Stimulated activated CD4-positive, alpha-beta T cell treated with anti-CD3 and anti-CD28 coated beads, Interleukin-4, amount 100 ng/mL, for 24 hours (primary cell): Measurements from ENCODE around the gene ANKRD40.
"Not testable (repeated sequence)": the region's sequence is repeated elsewhere in the genome, so short reads cannot be mapped to it uniquely, and the experiment has no call there.

ENCODE experiments used
- DNase-seq: peaks from one replicate; pipeline ENCODE4 v3.0.0-alpha.2; 2020

Gene ANKRD40

DNA sequence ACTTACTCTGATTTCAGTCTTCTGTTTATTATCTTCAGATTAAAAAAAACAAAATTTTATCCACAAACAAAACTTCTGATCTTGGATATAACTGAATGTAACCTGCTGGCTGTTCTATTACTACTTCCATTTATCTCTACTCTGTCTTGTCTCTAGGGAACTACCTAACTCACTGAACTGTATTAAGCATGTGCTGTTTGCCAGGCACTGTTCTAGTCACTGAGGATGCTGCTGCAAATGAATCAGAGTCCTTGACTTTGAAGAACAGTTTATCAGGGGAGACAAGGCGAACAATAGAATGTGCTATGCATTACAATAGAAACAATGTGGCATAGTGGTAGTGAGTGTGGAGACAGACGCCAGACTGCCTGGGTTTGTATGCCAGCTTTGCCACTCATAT lies 2.3 kb upstream of the ANKRD40 start:
- DNase-seq: no peak

DNA sequence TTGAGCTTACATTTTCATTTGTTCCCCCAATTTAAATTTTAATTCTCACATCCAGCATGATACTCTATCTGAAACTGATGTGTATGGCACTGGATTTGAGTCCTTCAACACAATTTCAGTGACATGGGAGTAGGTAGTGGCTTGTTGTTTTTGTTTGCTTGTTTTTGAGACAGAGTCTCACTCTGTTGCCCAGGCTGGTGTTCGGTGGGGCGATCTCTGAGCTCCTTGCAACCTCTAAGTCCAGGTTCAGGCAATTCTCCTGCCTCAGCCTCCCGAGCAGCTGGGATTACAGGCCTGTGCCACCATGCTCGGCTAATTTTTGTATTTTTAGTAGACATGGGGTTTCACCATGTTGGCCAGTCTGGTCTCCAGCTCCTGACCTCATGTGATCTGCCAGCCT lies 1.3 kb upstream of the ANKRD40 start:
- not testable (repeated sequence) for DNase-seq

DNA sequence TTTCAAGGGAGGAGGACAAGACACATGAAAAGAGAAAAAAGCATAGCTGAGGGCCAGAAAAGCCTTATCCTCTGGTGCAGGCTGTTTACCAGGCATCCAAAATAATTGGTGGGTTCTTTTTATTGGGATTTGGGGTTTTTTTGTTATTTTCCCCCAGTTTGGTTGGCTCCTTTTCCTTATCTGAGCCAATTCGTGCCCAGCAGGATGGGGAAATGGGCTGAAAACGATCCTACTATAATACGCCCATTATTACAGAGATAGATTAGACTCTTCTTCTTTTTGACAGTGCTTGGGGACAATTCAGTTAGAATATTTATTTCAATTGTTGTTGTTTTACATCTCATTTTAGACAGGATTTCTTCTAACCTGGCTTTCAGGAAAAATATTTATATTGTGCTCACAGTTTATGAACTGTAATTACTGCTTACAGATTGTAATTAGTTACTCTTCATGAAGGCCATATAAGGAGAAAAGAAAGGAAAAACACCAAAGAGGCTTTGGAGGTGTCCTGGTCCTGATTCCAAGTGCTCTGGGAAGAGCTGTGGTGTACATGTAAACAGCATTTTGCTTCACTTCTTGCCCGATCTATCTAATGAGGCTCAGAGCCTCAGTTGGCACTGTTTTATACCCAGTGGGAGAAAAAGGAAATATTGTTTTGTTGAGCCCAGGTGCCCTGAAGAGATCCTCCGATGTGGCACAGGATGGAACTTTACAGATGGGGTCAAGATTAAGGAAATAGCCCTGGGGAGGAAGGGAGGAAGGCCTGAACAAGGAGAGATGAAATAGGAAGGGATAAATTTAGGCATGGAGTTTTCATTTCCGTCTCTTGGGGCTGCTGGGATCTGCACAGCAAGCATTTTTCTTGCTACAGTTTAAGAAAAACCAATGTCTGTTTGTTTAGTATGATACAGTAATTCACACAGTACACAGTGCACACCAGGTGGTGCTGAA lies 611 bp upstream of the ANKRD40 start:
- DNase-seq: no peak

DNA sequence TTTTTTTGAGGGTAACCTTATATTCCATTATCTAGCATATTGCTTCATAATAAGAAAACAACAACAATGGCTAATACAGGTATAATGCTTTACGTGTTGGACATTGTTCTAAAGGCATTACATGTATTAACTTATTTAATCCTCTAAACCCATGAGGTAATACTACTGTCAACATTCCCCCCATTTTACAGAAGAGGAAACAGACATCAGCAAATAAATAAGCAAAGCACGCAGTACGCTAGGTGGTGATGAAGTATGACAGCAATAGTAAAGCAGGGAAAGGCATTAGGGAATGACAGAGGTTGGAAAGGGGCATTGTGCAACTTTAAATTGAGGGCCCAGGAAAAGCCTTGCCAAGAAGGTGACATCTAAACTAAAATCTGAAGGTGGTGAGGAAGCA lies 4.6 kb downstream of the ANKRD40 start:
- DNase-seq: no peak

DNA sequence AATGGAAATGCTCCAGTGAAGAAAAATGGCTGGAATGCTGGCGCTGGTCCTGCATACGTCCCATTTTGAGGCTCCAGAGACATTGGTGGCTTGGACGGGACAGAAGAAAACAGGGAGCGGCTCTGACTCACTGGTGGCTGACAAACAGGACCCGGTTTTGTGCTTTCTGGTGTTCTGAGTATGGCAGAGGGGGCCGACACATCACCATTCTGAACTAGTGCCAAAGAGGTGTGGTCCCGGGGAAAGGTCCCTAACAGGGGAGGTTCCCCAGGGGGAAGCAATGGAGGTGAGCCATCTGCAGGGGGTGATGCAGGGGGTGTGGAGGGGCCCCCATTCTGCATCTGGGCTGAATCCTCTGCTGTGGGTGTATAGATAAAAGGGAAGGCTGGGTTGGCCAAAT lies 8.3 kb downstream of the ANKRD40 start:
- DNase-seq: no peak

DNA sequence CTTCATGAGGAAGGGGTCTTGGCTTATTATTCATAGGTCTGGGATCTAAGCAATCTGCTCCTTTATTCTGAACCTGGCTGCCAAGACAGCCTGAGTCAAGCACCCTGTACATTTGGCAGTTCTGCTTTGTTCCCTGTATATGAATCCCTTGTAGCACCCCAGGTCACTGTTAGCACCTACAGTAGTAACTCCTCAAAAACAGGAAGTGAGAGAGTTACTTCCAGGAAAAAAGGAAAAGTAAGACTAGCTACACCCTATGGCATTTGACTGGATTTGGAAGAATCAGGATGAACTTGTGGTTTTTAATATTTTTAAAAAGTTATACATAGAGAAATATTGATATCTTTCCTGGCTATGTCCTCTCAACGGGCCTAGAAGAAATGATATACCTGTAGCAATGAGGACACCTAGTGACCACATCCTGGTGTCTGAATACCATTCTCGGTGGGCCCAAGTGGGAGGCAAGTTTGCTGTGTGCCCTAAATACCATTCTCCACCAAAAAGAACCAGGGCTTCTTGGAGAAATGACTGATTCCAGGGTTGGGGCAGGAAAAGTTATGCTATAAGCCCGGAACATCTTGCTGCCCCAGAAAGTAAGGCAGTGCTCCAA lies 9.9 kb downstream of the ANKRD40 start:
- DNase-seq: no peak

DNA sequence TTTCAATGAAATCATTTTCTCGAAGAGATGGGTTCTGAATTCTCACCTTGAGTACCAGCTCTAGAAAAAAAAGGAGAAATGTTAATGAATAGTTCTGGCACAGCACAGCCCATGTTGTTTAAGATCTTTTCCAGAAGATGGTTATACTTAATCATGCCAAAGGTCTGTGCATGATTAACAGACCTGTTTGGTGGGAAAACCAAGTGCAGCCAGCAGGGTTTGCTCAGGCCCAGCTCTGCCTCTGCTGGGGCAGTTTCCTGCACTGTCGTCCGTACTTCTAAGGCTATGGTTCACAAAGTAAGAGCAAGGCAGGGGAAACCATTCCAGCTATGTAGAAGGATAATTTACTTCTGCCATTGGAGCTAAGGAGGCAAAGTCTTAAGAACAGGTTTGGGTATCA lies 10.7 kb downstream of the ANKRD40 start:
- DNase-seq: no peak

DNA sequence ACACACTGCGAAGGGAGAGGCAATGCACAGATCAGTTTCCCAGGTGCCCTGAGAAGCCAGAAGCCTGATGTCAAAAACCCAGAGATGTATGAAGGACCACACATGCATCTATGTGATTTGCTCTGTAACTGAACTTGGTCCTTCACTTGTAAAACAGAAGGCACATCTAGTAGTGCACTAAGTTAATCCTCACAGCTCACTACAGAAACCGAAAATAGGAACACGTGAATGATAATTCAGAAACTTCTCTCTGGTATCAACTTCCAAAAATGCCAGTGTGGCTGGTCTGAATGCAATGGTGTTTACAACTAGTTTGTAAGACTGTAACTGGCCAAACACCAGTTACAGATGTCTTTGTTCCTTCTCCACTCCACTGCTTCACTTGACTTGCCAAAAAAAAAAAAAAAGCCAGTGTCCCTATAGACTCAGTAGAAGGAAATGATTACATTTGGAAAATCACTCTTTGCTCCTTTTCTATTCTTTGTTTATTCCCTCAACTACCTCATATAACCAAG lies 11.3 kb downstream of the ANKRD40 start:
- no peak for DNase-seq

DNA sequence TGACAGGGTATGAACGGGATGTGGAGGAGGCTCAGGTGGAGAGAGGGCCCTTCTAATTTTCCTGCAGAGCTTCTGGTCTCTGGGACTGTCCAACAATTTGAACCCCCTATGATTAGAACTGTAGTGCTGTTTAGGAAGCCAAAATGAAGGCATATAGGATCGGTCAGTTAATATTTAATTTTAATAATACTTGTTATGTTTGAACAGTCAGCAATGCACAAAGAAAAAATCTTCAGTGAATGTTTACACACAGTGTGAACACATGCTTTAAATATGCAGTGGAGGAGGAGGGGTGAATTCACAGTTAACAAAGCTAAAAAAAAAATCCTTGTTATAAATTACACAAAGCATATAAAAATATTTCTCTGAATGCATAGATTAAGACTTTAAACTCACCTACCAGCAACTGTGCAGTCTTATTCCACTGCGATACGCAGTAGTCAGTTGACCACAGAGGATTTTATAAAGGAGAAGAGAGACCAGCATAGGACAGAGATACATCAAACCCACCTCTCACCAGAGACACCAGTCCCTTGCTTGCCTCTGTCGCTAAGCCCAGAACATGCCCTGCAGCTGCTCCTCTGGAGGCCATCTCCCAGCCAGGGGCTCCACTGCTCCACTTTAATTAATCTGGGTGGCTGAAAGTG lies 14.6 kb downstream of the ANKRD40 start:
- DNase-seq: no peak

DNA sequence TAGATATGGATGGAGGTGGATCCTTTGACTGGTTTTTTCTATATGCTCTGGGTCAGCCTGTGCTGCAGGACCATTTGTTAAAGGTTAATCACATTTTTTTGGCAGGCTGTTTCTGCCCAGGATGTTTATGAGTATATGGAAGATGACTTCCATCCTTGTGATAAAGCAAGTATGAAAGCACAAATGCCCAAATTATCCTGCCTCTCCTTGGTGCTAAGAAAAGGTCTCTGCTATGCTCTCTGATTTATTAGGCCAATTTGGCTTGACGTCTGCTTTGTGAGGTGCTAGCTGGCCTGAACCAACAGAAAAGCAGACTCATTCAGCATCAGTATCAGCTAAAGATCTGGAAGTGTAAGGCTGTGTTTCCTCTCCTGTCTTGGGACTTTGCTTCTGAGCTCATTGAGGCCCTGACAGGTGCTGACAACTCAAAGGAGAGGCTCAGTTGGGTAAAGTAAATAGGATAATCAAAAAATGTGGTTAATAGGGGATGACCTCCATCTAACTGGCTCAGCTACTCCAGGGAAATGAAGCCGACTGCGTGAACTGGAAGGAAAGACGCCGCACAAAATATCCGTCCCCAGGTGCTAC lies 15.2 kb downstream of the ANKRD40 start:
- DNase-seq: no peak

DNA sequence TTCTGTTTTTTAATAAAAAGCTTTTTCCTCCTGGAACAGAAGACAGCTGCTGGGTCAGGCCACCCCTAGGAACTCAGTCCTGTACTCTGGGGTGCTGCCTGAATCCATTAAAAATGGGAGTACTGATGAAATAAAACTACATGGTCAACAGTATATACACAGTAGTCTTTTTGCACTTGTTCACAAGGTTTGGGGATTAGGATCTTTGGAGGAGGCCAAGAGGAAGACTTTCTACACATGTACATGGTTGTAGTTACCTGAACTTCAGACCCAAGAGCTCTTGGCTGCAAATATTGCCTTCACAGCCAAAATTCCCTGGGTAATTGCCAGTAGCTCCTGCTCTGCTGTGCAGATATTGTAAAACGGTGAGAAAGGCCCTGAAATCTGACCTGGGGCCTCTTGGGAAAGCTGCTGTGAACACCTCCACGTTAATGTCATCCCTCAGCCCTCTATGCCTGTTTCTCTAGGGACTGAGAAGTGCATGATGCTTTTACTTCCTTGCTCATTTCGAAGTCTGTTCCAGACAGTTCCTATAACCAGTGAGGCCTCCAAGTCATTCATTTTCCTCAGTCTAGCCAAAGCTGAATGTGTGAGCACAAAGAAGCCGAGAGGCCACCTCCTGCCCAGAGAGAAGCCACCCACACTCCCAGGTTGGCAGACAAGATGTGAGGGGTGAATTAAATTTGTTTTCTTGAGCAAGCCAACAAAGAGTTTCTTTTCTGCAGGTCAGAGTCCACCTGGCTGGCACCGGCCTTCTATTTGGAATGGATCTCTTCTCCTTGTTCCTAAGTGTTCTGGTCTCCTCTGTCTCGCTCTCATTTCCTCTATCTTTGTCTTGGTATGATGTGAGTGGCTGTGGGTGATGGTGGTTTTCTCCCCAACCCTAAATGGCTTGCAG lies 15.9 kb downstream of the ANKRD40 start:
- no peak for DNase-seq

DNA sequence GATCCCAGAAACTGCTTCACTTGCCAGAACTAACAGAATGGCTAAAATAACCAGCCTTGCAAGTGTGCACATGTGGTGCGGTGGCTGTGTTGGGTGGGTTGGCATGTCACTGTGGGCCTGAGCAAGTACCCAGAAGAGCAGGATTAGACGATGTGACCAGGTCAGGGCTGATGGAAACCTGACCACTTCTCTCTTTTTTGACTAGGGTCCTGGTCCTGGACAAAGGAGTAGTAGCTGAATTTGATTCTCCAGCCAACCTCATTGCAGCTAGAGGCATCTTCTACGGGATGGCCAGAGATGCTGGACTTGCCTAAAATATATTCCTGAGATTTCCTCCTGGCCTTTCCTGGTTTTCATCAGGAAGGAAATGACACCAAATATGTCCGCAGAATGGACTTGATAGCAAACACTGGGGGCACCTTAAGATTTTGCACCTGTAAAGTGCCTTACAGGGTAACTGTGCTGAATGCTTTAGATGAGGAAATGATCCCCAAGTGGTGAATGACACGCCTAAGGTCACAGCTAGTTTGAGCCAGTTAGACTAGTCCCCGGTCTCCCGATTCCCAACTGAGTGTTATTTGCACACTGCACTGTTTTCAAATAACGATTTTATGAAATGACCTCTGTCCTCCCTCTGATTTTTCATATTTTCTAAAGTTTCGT lies 16.7 kb downstream of the ANKRD40 start:
- no peak for DNase-seq

DNA sequence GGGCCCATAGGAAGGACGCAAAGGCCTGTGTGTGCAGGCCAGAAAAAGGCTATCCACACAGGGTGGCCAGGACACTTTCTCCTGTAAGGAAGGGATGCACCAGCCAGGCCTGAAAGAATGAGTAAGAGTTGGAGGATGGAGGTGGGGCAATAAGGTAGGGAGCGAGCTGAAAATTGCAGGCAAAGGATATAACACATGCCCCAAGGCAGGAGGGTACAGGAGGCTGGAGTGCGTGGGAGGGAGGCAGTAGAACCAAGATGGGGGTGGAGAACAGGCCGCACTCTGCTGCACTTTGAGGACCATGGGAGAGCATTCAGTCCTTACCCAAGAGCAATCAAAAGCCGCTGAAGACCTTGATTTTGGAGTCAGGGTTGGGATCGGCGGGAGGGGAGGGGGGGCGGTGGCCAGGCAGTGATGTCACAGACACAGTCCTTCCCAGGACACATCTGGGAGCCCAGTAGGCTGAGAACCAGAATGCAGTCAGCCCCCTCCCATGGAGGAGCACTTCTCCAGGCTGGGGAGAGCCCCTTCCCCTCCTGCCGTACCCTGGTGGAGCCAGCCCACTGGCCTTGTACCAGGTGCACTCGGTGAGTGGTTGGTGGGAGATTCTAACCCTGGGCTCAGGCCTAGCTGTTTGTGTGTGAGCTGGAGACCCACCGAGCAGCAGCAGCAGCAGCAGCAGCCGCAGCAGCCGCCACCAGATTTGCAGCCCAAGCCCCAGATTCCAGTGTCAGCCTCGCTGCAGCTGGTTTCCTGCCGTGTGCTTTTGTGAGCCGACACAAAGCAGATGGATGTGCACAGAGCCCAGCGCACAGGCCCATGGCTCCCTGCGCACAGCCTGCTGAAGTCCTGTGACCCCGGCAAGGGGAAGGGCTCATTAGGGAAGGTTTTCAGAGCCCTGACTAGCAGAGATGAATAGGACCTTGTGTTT lies 17.5 kb downstream of the ANKRD40 start:
- DNase-seq: no peak

DNA sequence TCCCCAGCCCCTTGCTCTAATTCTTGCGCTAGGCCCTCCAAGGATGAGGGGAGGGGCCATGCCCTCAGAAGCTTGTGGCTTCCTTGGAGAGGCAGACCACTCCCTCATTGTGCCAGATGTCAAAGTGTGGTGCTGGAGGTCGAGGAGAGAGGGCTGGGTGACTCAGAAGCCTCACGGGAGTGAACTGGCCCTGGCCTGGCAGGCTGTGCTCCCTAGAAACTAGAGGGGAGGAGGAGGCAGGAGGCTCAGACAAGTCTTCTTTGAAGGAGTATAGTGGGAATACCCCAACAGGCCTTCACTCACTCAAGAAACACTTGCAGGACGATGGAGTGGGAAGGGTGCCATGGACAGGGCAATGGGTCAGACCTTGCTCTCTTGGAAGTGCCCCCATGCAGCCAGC lies 18.5 kb downstream of the ANKRD40 start:
- no peak for DNase-seq

DNA sequence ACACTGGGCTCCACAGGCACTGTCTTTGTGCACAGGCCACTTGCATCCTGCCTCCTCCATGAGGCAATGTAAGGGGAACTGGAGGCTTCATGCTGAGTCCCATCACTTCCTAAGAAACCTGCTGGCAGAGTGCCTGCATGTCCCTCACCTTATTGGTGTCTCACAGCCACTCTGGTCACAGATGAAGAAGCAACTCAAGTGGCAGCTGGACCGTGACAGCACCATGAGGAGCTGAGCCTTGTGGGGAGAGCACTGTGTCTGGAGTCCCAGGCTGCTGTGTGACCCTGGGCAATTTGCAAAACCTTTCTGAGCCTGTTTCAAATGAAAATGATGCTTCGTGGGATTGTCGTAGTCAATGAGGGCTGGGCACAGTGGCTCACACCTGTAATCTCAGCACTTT lies 19.5 kb downstream of the ANKRD40 start:
- DNase-seq: no peak

DNA sequence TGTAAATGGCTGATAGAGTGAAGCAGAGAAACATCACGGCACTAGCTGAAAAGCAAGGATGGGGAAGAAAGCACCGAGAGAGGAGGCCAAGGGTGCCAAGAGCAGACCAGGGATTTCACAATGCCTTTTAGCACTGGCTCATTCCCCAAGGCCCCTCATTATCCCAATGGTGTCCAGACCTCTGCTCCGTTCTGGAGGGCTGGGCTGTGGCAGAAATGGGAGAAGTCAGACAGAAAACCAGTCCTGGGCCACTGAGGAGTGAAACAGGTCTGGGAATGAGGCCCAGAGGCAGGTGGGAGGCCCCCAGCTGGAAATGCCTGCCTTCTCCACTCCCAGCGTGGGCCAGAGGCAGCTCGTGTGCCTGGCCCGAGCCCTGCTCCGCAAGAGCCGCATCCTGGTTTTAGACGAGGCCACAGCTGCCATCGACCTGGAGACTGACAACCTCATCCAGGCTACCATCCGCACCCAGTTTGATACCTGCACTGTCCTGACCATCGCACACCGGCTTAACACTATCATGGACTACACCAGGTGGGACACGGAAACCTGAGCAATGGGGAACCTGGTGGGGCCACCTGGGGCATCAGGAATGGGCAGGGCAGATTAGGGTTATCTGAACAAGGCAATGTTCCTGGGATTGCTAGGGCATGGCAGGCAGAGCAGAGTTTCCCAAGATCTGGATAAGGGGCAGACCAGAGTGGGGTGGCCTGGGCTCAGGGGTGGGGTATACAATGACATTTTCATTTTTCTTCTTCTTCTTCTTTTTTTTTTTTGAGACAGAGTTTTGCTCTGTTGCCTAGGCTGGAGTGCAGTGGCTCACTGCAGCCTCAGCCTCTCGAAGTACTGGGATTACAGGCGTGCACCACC lies 20.3 kb downstream of the ANKRD40 start:
- DNase-seq: no peak

DNA sequence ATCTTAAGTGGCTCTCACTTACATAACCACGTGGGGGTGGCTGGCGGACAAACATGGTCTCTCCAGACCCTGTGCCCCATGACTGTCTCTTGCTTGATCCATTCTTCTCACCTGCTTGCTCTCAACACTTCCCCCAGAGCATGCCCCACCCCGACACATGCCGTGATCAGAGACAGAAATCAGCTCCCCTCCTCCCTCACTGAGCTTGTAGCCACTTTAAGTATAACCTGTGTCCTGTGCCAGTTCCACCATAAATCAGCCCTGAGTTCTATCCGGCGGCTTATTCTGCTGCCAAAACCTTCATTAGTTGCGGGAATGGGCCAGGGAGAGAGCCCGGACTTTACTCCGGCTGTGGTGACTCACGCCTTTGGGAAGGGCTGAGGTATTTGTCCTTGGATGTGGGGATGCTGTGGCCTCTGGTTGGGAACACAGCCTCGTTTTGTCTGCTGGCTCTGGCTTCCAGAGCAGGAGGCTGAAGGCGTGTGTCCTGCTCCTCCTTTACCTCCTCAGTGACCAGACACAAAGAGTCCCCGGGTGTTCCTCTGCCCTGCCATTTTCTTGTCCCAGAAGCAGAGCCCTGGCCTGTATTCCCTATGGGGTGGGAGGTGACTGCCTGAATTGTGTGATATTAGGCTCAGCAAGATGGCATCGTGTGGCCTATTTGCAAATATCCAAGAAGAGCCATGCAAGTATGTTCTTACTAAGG lies 21.1 kb downstream of the ANKRD40 start:
- no peak for DNase-seq

DNA sequence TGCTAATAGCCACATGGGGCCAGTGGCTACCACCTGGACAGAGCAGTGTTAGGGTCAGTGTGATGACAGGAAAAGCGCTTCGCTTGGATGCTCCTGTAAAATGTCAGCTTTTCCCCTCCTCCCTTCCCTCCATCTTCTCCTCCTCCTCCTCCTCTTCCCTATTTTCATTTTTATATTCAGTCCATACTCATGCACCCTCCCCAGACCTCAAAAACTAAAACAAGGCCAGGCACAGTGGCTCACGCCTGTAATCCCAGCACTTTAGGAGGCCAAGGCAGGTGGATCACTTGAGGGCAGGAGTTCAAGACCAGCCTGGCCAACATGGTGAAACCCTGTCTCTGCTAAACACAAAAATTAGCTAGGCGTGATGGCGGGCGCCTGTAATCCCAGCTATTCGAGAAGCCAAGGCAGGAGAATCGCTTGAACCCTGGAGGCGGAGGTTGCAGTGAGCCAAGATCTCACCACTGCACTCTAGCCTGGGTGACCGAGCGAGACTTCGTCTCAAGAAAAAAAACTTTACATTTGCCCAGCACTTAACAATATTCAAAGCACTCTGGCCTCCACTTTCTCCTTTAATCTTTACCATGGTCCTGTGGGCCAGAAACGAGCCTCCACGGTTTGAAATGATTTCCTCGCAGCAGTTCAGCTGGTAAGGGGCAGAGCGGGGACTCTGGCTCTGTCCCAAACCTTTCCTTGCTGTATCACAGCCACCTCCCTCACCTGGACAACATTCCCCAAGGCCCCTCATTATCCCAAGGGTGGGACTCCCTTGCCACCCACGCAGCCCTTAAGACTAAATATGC lies 21.8 kb downstream of the ANKRD40 start:
- no peak for DNase-seq
